Body of pancreas (tissue), 4 donors: ENCODE results near the gene UBAP1.

Source experiments
- POLR2A ChIP-seq, 3 donors: fragments of 450-650 bp; IDR thresholded peaks; one replicate each; pipeline ENCODE4 v1.6.1; 2016; ENCODE audit warnings: antibody characterized with exemption in 3 of 3, mild to moderate bottlenecking in 2 of 3
- TF ChIP-seq, protein P1 (sequence below), 7 experiments: fragments of 450-650 bp in 4 of 7; fragments of 200-600 bp in 3 of 7; sonication (generic) in 3 of 7; IDR thresholded peaks; one replicate each; pipeline ENCODE4 v1.5.1; 2016 to 2019; ENCODE audit warnings: antibody characterized with exemption in 7 of 7

DNA sequence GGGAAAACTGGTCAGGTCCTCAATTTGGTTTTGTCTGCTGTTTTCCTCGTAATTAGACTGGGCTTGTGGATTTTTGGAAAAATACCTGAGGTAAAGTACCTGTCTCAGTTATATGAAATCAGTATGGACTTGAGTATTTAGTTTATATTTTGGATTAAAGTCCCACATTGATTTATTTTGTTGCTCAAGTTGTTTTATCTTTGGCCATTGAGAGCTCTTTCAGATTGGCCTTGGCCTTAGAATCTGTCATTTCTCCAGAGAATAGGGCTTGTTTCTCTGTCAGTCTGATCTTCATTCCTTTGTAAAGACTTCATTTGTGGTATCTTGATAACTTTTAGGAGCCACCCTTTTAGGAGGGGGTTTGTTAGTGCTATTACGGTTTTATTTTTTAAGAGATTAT is 21.2 kb downstream of the UBAP1 start:
- TF ChIP-seq, protein P1, sequence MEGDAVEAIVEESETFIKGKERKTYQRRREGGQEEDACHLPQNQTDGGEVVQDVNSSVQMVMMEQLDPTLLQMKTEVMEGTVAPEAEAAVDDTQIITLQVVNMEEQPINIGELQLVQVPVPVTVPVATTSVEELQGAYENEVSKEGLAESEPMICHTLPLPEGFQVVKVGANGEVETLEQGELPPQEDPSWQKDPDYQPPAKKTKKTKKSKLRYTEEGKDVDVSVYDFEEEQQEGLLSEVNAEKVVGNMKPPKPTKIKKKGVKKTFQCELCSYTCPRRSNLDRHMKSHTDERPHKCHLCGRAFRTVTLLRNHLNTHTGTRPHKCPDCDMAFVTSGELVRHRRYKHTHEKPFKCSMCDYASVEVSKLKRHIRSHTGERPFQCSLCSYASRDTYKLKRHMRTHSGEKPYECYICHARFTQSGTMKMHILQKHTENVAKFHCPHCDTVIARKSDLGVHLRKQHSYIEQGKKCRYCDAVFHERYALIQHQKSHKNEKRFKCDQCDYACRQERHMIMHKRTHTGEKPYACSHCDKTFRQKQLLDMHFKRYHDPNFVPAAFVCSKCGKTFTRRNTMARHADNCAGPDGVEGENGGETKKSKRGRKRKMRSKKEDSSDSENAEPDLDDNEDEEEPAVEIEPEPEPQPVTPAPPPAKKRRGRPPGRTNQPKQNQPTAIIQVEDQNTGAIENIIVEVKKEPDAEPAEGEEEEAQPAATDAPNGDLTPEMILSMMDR (IDR thresholded peaks at IDR 0.05) = no peak
- no peak for TF ChIP-seq POLR2A (IDR thresholded peaks at IDR 0.05)
